Ammon's horn (tissue), 1 donor: ENCODE measurements around the gene TIGAR.

ENCODE experiments used
- DNase-seq: peaks from one replicate; pipeline ENCODE4 v3.0.0-alpha.2; 2016; ENCODE audit warnings: low spot score

TIGAR gene

DNA sequence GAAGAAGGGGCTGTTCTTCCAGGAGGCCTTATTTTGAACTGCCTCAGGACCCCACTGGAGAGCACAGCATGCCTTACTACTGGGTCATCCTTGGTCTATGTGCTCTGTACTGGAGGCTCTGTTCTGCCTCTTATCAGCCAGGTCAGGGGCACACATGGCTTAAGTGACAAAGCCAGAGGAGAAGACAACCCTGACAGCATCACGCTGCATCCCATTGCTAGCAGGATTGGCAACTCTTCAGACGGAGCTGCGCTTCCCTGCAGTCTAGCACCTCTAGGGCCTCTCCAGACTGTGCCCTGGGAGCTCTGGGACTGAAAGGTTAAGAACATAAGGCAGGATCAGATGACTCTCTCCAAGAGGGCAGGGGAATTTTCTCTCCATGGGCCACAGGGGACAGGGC is 17.3 kb upstream of the TIGAR start:
- DNase-seq = no peak

DNA sequence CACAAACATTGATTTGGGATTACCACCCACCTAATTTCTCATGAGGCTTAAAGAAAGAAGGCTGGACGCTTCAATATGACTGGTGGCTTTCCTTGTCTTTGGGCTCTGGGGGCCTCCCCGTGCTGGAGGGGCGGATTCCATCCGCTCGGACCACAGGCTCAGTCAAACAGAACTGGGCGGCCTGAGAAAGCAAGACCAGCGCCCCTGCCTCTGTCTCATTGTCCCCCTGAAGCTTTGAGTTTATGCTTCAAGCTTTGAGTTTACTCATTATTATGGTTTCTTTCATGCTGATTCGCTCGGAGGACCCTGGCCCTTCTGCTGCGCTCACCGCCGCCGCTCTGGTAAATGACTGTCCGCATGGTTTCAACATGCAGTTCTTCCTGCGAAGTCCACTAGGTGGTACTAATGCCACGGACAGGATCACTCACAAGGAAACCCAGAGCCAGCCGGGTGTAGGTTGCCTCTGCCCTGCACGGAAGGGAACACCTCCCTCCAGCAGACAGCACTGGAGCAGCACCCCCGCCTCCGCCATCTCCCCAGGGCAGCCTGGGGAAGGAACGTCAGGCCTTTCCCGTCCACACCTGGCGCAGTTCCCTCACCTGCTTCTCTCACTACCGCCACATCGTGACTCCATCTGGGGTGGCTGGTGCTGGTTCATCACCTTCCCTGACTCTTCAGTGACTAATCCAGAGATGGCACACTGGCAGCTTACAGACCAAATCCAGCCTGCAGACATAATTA is 13.2 kb upstream of the TIGAR start:
- DNase-seq = peak; percentile 80

DNA sequence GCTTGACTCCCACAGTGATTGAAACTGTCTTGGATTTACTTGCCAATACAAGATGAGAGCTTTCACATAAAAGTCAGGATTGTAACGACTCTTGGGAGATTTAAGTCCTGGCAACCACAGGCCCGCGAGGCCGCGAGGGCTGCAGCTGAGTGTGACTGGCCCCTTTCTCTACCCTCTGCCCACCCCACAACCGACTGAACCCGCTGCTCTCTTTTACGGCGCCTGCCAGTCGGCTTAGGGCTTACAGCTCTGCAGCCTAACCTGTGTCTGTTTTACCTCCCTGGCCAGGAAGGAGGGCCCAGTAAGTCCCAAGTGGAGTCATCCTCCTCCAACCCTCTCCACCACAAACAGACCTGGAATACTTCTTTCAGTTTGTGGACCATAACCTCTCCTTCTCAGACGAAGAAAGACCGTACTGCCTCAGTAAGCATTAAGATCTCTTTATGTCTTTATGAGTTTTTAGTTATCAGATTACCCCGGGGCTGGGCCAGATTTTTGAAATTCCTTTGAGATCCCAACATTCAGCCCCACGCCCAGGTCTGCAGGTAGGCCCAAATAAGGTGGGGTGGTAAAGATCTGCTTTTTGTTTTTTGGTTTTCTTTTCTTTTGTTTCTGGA is 12.6 kb upstream of the TIGAR start:
- DNase-seq = no peak

DNA sequence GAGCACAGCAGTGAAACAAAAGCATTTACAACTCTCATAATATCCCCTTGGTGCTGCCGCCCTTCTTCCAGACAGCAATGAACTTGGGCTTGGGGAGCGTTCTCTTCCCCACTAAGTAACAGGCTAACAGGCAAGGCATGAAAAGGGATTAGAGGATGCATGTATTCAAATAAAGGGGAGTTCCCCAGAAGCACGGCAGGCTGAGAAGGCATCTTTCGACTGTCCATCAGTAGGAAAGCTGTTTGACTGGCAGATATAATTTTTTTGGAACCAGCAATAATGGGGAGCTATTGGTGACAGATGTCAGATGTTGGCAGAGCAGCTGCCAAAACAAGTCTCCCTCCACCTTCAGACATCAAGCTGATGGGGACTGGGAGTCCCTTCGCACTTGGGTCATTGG is 9.2 kb upstream of the TIGAR start:
- DNase-seq = no peak

DNA sequence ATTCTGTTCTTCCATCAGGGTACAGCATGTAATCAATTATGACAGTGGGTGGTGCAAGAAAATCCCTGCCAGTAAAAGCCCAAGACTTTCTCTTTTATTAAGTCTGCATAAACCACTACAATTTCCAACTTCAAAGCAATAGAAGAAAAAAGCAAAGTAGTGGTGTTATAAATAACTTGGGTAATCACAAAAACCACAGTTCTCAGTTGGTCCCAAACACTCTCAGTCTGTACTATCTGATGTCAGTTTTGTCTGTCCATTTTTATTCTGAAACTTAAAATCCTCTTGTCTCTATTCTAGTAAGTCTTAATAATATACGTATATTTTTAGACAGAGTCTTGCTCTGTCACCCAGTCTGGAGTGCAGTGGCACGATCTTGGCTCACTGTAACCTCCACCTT is 8.8 kb upstream of the TIGAR start:
- DNase-seq = no peak

DNA sequence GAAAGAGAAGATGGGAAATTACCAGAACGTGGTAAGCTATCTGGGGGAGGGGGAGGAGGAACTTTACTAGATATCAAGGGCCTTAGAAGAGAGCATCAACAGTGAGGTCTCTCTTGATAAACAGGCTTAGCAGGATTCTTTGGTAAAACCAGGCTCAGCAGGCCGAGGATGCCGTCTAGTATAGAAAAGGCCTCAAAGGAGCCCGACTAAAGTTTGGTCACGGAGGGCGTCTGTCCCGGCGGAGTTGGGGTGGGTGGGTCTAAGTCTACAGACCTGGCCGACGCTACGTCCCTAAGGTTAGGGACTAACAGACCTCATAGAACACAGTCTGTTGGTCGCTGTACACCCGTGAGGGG is 538 bp upstream of the TIGAR start:
- DNase-seq = no peak

DNA sequence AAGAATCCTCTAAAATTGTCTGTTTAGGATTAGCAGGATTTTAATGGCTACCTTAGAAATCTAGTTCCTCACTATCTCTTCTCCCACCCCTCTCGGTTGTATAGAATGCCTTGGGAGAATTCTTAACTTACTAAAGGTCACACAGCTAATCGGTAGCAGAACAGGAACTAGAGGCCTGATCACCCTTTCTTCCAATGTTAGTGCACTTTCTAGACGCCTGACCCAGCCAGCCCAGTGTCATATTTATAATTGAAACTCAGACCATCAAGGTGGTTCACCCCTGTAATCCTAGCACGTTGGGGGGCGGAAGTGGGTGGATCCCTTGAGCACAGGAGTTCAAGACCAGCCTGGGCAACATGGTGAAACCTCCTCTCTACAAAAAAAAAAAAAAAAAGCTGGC is 1.7 kb downstream of the TIGAR start:
- DNase-seq = no peak

DNA sequence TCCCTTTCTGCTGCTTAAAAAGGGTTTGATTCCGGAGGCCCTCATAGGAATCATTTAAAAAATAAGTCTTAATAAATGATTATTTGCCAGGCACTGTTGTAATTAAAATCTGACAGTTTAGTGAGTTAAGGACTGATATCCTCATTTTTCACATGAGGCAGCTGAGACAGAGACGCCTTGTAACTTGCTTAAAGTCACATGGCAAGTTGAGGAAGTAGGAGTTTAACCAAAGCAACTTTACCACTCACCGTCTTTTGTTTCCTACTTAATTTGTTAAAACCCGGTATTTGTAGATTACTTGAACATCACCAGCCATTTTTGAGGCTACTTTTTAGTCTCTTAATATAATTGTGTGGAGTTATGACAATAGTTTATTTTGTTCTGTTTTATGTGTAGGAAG is 2.4 kb downstream of the TIGAR start:
- DNase-seq = peak; percentile 18

DNA sequence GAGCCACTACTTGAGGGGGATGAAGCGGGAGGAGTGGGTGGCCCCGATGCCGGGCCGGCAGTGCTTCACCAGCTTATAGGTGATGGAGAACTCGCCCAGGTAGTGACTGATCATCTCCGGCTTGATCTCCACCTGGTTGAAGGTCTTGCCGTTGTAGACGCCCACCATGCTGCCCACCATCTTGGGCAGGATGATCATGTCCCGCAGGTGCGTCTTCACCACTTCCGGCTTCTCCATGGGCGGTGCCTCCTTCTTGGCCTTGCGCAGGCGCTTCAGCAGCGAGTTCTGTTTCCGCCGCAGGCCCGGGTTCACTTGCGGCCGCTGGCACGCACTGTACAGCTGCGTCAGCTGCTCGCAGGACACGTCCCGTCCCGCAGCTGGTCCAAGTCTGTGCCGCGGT is 3.4 kb downstream of the TIGAR start:
- DNase-seq = no peak

DNA sequence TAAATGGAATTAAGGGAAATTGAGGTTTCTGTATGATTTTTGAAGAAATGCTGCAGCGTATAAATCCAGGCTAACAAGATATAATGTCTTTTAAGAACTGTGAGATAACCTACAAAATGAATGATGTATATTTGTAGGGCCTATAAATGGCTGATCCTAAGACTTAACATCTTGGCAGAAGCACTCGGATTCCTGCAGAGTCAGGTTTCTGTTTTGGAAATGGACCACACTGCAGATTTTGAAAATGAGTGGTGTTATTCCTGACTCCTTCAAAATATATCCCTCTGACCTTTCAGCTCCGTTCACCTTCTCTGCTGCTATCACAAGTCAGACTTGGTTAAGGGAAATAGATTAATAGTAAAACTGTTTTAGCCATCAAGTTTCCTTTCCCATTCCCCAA is 5.0 kb downstream of the TIGAR start:
- no peak for DNase-seq

DNA sequence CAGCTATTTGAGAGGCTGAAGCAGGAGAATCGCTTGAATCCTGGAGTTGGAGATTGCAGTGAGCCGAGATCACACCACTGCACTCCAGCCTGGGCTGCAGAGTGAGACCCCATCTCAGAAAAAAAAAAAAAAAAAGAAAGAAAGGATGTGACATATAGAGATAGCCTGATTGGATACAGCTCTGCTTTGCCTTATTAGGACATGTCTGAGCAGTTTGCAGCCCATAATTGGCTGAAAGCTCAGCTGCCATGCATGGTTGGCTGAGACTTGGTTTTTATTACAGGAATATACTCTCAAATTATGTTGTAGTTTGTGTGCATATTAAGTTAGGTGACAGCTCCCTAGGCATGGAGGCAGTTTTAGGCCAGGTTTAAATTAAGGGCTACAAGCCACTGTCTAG is 6.3 kb downstream of the TIGAR start:
- DNase-seq = no peak

DNA sequence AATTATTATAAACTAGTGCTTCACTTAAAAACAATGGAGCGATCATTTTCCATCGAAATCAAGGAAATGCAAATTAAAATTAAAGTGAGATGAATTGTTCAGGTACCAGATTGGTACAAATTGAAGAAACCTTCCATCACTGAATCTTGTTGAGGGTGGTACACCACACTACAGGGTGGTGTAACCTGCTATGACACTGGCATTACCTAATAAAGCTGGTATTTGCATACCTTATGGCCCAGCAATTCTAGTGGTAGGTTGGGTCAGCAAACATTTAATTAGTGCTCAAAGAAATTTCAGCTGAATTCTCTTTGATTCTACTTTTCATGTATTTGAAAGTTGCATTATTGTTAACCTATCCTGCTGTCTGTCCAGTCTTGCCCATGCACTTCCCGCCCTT is 9.2 kb downstream of the TIGAR start:
- no peak for DNase-seq

DNA sequence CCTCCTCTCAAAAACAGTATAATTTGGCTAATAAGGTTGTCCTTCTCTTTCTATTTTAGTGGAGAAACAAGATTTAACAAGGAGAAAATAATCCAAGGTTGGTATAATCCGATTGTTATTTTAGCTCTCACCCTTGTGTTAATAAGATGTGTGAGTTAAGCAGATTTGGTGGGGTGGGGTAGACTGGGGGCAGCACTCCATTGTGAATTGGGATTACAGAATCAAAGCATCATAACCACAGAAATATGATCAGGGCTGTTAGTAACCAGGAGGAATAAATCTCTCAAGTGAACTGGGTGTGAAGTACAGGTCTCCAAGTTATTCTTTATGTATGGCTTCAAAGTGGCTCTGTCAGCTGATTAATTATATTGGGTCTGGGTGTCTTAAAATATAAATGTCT is 10.2 kb downstream of the TIGAR start:
- DNase-seq = no peak

DNA sequence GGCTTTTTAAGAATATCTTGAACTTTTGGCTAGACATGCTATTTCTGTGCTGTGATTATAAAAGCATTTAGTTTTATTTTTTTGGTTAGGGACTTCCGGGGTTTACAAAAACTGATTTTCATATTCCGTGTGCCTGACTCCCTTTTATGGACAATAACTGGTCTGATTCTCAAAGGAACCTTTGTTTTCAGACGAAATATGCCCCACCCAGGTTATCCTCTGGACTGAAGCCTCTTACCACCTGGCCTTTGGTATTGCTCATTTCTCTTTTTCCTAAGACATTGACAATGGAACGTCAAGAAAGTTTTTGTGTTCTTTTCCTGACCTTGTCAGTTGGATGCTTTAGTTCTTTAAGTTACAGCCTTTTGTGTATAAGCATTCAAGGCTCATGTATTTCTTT is 10.8 kb downstream of the TIGAR start:
- DNase-seq = no peak

DNA sequence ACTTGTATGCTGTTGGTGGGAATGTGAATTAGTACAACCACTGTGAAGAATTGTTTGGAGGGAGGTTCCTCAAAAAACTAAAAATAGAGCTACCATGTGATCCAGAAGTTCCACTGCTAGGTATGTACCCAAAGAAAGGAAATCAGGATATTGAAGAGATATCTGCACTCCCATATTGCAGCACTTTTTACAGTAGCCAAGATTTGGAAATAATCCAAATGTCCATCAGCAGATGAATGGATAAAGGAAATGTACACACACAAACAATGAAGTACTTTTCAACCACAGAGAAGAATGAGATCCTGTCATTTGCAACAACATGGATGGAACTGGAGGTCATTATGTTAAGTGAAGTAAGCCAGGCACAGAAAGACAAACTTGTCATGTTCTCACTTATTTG is 25.9 kb downstream of the TIGAR start:
- no peak for DNase-seq

DNA sequence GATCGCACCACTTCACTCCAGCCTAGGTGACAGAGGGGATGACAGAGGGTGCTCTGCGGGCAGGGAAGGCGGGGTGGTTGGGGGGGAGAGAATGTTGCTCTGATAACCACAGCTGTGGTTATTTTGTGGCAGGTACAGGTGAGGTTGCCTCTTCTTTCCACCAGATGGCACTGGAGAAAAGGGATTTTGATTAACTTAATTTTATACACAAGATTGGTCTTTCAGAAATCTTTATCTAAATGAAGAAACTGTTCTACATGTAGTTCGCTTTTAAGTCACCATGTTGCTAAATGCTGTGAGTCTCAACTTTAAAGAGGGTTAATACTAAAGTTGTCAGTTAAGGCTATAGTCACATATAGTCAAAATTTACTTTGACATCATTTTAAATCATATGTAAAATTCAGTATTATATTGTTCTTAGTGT is 32.8 kb downstream of the TIGAR start:
- no peak for DNase-seq

DNA sequence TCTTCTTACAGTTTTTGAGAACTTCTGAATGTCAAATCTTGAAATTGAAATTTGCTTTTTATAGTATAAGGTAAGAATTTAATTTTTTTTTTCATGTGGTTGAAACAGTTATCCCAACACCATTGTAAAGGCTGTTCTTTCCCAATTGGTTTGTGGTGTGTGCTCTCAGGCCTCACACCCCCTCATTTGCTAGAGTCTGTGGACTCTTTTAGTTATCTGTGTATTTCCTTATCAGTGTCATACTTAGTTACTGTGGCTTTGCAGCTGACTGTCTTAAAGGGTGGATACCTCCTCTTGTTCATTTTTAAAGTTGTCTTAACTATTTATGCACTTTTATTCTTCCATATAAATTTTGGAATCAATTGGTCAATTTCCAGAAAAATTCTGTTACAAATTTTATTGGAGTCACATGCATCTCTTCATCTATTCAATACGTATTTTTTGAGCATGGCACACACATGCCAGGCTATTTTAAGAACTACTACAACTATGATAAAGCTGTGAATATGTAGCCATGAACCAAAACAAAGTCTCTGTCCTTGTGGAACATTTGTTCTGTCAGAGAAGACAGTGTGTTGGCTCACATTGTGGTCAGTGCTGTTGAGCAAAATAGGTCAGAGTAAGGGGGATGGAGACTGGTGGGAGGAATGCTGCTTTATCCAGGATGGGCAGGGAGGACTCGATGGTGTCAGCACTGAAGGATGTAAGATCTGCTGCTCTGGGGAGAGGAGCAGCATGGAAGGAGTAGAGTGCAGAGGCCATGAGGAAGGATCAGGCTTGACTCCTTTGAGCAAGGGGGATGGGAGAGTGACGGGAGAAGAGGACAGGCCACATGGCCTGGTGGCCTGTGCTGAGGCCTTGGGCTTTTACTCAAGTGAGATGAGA is 34.4 kb downstream of the TIGAR start:
- DNase-seq = no peak

DNA sequence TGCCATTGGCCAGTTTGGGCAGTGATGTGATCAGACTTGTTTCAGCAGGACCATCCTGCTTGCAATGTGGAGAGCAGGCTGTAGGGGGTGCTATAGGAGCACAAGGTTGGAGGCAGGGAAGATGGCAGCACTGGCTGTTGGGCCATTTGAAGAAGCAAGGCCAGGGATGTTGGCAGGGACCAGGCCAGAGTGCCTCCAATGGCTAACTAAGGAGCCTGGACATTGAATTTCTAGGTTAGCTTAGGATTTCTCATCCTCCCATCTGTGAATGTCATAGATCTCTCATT is 35.0 kb downstream of the TIGAR start:
- no peak for DNase-seq

DNA sequence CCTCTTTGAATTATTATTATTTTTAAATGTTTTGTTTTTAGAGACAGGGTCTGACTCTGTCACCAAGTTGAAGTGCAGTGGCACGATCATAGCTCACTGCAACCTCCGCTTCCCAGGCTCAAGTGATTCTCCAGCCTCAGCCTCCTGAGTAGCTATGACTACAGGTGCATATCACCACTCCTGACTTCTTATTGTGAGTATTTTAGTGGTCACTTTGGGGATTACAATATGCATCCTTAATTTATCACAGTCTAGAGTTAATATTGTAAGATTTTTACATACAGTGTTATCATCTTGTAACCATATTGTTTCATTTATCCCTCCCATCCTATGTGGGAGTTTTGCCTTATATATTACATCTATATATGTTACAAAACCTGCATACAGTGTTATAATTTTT is 45.1 kb downstream of the TIGAR start:
- no peak for DNase-seq

DNA sequence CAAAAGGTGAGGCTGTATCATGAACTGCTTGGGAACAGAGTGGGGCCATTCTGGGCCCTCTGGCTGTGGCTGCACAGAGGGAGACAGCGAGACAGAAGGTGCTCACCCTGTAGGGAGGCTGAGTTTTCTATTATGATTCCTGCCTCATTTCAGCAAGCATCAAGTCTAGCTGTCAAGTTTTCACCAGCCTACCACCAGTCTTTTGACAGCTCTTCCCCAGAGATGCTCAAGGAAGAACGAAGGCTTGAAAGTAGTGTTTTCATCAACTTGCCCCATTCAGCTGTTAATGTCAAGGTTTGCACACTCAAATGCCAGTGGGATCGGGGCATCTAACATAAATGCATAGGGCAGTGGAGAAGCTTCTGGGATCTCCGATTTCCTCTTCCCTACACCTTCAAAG is 48.5 kb downstream of the TIGAR start:
- DNase-seq = no peak

DNA sequence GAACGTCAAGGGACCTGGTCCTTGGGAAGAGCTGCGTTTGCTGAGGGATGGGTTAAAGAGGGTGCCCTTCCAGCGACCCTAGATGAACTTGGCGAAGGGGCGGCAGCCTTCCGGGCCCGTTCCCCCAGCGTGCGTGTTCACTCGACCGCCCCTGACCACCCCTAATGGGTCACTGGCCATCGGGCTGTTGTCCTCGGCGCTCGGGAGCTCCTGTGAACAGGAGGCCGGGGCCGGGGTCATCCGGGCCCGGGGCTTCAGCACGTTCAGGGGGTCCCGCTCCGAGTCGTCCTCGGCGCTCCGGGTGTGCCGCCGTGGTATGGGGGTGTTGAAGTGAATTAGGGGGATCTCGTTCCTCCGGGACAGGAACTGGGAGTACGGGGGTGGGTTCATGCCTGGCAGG is 49.3 kb downstream of the TIGAR start:
- DNase-seq = no peak

DNA sequence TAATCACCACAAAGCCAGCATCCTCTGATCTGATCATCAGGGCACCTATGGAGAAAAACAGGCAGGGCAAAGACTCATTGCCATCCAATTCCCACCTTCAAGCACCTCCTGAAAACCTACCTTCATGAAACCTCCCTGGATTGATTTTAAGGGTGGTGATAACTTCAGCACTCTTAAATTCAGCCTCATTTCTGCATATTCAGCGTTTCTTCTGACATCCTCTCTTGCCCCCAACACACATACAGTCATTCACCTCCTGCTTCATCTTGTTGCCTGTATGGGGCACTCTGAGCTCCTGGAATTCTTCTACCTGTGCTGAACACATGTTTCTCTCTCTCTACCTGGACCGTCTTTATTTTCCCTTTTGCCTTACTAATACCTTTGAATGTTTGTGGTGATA is 51.6 kb downstream of the TIGAR start:
- no peak for DNase-seq

DNA sequence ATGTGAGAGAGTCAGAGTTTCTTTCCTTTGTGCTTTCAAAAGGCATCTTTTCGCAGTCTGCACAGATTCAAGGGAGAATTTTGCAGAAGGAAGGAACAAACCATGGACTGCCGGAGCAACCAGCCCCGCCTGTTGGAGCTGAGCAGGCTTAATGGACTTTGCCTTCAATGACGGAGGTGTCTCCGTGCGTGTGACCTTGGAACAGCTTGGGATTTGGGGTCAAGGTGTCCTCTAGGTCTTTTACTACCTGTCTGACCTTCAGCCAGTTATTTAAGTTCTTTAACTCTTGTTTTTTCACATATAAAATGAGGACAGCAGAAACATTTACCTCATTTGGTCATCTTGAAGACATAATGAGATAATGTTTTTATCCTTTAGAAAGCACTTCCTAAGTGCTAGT is 54.4 kb downstream of the TIGAR start:
- no peak for DNase-seq

DNA sequence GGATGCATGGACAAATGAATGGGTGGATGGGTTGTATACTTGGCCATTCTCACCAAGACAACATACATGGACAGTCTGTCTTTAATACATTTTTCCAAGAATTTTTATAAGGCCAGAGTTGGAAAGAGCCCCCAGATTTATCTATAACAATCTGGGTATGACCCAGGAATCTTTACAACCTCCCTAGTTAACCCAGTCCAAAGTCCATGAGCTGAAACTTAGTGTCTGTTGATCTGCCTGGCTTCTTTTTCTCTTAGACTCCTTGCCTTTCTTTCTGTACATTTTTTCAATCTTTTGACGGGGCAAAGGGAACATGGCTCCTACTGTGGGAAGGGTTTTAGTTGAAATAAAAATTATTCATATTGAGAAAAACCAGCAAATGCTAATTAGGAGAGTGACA is 57.8 kb downstream of the TIGAR start:
- DNase-seq = no peak
